Stimulated activated naive CD8-positive, alpha-beta T cell treated with anti-CD3 and anti-CD28 coated beads, Interleukin-15, amount 100 ng/mL, for 72 hours (primary cell): ENCODE results near the gene MFN2.
A peak's percentile ranks its signal among the peaks of the same experiment; 100 is the strongest.

Experiments
- ATAC-seq: fragments of 150-1000 bp; cut with Tn5 transposase; 2 replicates; pipeline ENCODE4 v1.10.0; 2021; ENCODE audit warnings: mild to moderate bottlenecking, moderate library complexity
- DNase-seq, 2 donors: peaks; one replicate each; pipeline ENCODE4 v3.0.0; 2021 to 2022
- H3K27ac Mint-ChIP-seq, 2 donors: one replicate each; pipeline ENCODE4 v1.8.0; 2022; ENCODE audit warnings: mild to moderate bottlenecking in 2 of 2, mixed read lengths in 2 of 2, moderate library complexity in 2 of 2
- H3K27me3 Mint-ChIP-seq: one replicate; pipeline ENCODE4 v1.8.0; 2022; ENCODE audit warnings: mixed read lengths
- H3K4me1 Mint-ChIP-seq: one replicate; pipeline ENCODE4 v1.8.0; 2022; ENCODE audit warnings: mild to moderate bottlenecking, mixed read lengths
- H3K4me3 Mint-ChIP-seq, 2 donors: one replicate each; pipeline ENCODE4 v1.8.0; 2022; ENCODE audit warnings: mild to moderate bottlenecking in 2 of 2, mixed read lengths in 2 of 2, moderate library complexity in 1 of 2
- H3K9me3 Mint-ChIP-seq, 2 donors: one replicate each; pipeline ENCODE4 v1.8.0; 2022; ENCODE audit warnings: mixed read lengths in 2 of 2

MFN2 gene

DNA sequence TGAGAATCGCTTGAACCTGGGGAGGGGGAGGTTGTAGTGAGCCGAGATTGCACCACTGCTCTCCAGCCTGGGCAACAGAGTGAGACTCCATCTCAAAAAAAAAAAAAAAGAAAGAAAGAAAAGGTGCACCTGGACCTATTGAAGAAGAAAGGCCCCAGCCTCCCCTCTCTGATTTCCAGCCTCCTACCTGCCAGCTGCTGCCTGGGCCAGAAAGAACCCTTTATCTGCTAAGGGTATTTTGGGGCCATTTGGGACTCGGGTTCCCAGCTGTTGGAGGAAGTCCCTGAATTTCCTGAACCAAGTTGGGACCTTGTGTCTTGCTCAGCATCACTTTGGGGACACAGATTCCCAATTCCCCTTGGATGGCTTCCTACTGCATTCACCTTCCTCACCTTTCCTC is 79.0 kb downstream of the MFN2 start:
- Mint-ChIP-seq H3K9me3 (no peaks in the 10 kb centered on the region), H3K27ac (no peak overlapping the region)
- no peak for ATAC-seq

DNA sequence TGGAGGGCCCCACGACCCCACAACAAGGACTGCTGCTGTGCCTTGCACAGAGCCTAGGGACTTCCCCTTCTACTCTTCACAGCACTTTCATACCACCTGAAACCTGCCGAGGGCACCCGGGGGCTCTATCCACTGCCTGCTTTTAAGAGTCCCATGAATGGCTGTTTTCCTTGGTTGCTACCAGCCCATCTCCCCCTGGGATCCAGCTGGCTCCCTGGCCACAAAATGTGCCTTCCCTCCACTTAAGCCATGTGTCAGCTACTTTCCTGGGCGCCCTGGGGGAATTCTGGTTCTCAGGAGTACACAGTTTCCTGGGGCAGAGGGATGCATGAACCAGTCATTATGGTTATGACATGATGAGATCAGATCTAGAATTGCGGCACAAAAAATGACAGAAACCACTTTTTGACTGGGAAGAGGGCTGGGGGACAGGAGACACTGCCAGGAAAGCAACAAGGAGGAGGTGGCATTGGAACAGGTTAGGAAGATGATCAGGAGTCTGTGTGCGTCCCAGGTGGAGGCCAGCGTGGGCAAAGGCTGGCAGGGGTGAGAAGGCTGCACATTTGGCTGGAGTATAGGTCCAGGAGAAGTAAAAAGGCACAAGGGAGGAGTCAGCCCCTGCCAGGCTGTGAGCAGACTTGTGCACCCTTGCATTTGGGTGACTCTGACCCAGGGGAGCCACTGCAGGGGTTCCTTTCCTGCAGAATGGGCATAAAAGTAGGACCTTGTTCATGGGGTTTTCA is 79.6 kb downstream of the MFN2 start:
- Mint-ChIP-seq H3K27ac (peak overlapping the region; percentile 3 to 61), H3K4me3 (peak overlapping the region; percentile 24 to 65), H3K4me1 (peaks cover 76% of the 10 kb centered on the region), H3K27me3 (peaks cover 58% of the 10 kb centered on the region), H3K9me3 (no peaks in the 10 kb centered on the region)
- DNase-seq, result peak; percentile 45 to 69
- peak; percentile 83 for ATAC-seq

More for the DNA sequence above, 79.0 kb downstream of the MFN2 start:
- H3K4me1 Mint-ChIP-seq, result peaks cover 76% of the 10 kb centered on the region
- peak overlapping the region; percentile 24 to 65 for H3K4me3 Mint-ChIP-seq
- DNase-seq, result no peak
- peaks cover 55% of the 10 kb centered on the region for H3K27me3 Mint-ChIP-seq

DNA sequence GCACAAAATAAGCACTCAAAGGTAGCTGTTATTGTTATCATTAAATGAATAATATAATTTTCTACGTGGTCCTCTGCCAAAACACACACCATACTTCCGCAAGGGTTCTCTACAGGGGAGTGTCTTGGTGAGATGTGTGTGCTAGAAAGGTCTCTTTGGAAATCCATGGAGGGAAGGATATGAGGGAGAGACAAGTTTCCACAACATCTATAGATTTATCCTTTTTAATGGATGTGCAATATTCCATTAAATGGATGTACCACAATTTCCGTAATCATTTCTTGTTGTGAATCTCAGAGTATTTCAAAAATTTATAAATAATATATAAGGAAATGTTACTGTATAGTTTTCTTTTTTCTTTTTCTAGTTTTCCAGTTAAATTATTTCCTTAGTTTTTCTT is 80.3 kb downstream of the MFN2 start:
- Mint-ChIP-seq H3K4me3 (no peak overlapping the region), H3K27ac (no peak overlapping the region)
- ATAC-seq, result no peak

More for the DNA sequence above, 80.3 kb downstream of the MFN2 start:
- Mint-ChIP-seq H3K9me3 (no peaks in the 10 kb centered on the region), H3K27me3 (peaks cover 59% of the 10 kb centered on the region), H3K4me1 (peaks cover 73% of the 10 kb centered on the region)
- DNase-seq, result no peak
